NCI-H187 (cell line): ENCODE results near the gene SERPING1.

Source experiments
- DNase-seq, 2 experiments: peaks; one replicate each; lab custom pipeline; 2025; lab: John Stamatoyannopoulos, UW

The SERPING1 gene

GRCh38 chr11:57652662-57653061 is 55.2 kb downstream of the SERPING1 start:
- DNase-seq, result no peak

- DNase-seq, result no peak
Measured at GRCh38 chr11:57653163-57653562, 55.7 kb downstream of the SERPING1 start.

- DNase-seq, result no peak
Measured at GRCh38 chr11:57656885-57657193, 59.4 kb downstream of the SERPING1 start.

- peak; percentile 82 to 90 for DNase-seq
Measured at GRCh38 chr11:57657194-57658022, 59.9 kb downstream of the SERPING1 start, which contains the start of gene CLP1. Gene CLP1 (plus strand): TSS chr11:57657762. CDS start chr11:57659477, 1,715 bp downstream.

GRCh38 chr11:57658023-57658361 is 60.5 kb downstream of the SERPING1 start:
- DNase-seq, result no peak

- no peak for DNase-seq
Measured at GRCh38 chr11:57659669-57660068, 62.2 kb downstream of the SERPING1 start.

- DNase-seq, result no peak
Measured at GRCh38 chr11:57662893-57663292, 65.4 kb downstream of the SERPING1 start.

- DNase-seq, result no peak
Measured at GRCh38 chr11:57663975-57664374, 66.5 kb downstream of the SERPING1 start.
